Tibial artery (tissue), 4 donors: Measurements from ENCODE around the gene MESP1.

ENCODE experiments used
- DNase-seq, 2 donors: peaks; one replicate each; pipeline ENCODE4 v3.0.0-alpha.2; 2019
- H3K27ac ChIP-seq, 2 donors: fragments of 200-600 bp; sonication (generic) in 1 of 2; 1 replicate in 1 of 2; 2 replicates in 1 of 2; pipeline ENCODE4 v1.5.1; 2018 to 2019; ENCODE audit warnings: mild to moderate bottlenecking in 1 of 2
- H3K27me3 ChIP-seq, 2 donors: fragments of 200-600 bp; sonication (generic) in 1 of 2; one replicate each; pipeline versions ENCODE4 v1.5.1 to v1.6.0; 2016 to 2019
- H3K36me3 ChIP-seq, 3 donors: fragments of 200-600 bp; sonication (generic) in 2 of 3; one replicate each; pipeline ENCODE4 v1.5.1; 2016 to 2019; ENCODE audit warnings: mild to moderate bottlenecking in 2 of 3
- H3K4me1 ChIP-seq, 4 donors: fragments of 200-600 bp; sonication (generic) in 2 of 4; 1 replicate in 3 of 4; 2 replicates in 1 of 4; pipeline ENCODE4 v1.5.1; 2016 to 2019
- H3K4me3 ChIP-seq, 2 donors: fragments of 200-600 bp; sonication (generic) in 1 of 2; 1 replicate in 1 of 2; 2 replicates in 1 of 2; pipeline ENCODE4 v1.5.1; 2018 to 2019; ENCODE audit warnings: mild to moderate bottlenecking in 2 of 2
- H3K9me3 ChIP-seq, 3 donors: fragments of 200-600 bp; sonication (generic) in 1 of 3; one replicate each; pipeline ENCODE4 v1.5.1; 2016 to 2019
- intact Hi-C: fragments of 100-400 bp; cut with DNase I; formaldehyde crosslinking; loops from one replicate; pipeline ENCODE4 v1.15.0; 2023; ENCODE audit warnings: low total_unique reads
- TF ChIP-seq, protein P1 (sequence below), 2 experiments: fragments of 200-600 bp in 1 of 2; fragments of 450-650 bp in 1 of 2; IDR thresholded peaks; one replicate each; pipeline ENCODE4 v1.5.1; 2017 to 2019; ENCODE audit warnings: antibody characterized with exemption in 2 of 2, mild to moderate bottlenecking in 1 of 2, moderate library complexity in 1 of 2

MESP1 gene

DNA sequence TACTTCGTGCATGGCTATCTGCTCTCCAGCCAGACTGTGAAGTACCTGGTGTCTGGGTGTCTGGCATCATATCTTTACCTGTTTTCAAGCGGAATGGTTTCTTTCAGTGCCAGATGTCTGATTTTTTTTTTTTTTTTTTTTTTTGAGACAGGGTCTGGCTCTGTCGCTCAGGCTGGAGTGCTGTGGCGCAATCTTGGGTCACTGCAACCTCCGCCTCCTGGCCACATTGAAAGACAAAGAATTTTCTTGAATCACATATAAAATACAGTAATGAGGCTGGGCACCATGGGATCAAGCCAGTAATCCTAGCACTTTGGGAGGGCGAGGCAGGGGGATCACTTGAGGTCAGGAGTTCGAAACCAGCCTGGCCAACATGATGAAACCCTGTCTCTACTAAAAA is 2.8 kb upstream of the MESP1 start:
- intact Hi-C loops = loop anchor here (5.0 to 10.0 kb wide), 2 partner anchors 107 to 321 kb away; no protein-coding TSS in a partner anchor
- Histone ChIP-seq H3K27me3 (peaks cover 0 to 12% of the 10 kb centered on the region in 2 donors), H3K4me1 (peaks cover 0 to 26% (median 14%) of the 10 kb centered on the region in 4 donors), H3K27ac (no peak overlapping the region), H3K9me3 (no peaks in the 10 kb centered on the region), H3K36me3 (no peaks in the 10 kb centered on the region), H3K4me3 (no peak overlapping the region)
- no peak for DNase-seq
- TF ChIP-seq, protein P1, sequence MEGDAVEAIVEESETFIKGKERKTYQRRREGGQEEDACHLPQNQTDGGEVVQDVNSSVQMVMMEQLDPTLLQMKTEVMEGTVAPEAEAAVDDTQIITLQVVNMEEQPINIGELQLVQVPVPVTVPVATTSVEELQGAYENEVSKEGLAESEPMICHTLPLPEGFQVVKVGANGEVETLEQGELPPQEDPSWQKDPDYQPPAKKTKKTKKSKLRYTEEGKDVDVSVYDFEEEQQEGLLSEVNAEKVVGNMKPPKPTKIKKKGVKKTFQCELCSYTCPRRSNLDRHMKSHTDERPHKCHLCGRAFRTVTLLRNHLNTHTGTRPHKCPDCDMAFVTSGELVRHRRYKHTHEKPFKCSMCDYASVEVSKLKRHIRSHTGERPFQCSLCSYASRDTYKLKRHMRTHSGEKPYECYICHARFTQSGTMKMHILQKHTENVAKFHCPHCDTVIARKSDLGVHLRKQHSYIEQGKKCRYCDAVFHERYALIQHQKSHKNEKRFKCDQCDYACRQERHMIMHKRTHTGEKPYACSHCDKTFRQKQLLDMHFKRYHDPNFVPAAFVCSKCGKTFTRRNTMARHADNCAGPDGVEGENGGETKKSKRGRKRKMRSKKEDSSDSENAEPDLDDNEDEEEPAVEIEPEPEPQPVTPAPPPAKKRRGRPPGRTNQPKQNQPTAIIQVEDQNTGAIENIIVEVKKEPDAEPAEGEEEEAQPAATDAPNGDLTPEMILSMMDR (IDR thresholded peaks at IDR 0.05) = no peak

DNA sequence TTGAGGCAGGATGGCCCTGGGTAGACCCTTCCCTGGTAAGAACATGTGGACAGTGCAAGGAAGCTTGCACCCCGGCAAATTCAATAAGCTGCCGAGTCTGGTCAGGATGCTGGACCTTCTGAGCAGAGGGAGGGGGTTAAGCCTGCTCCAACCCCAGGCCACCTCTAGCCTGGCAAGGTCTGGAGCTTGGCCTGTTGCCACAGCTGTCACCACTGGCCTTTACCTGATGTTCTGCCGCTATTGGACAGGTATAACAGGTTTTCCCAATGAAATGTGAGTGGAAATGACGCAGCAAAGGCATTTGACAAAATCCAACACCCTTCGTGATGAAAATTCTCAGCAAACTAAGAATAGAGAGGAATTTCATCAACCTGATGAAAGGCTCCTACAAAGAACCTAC is 699 bp upstream of the MESP1 start:
- TF ChIP-seq, protein P1 (IDR thresholded peaks at IDR 0.05) = no peak
- H3K36me3 ChIP-seq = no peaks in the 10 kb centered on the region
- intact Hi-C loops = loop anchor here (5.0 to 10.0 kb wide), 2 partner anchors 104 to 323 kb away; no protein-coding TSS in a partner anchor
- no peak overlapping the region for H3K27ac ChIP-seq
- no peak overlapping the region for H3K4me3 ChIP-seq
- peaks cover 0 to 23% (median 14%) of the 10 kb centered on the region in 4 donors for H3K4me1 ChIP-seq
- H3K9me3 ChIP-seq = no peaks in the 10 kb centered on the region
- peaks cover 0 to 23% of the 10 kb centered on the region in 2 donors for H3K27me3 ChIP-seq
- DNase-seq = no peak

DNA sequence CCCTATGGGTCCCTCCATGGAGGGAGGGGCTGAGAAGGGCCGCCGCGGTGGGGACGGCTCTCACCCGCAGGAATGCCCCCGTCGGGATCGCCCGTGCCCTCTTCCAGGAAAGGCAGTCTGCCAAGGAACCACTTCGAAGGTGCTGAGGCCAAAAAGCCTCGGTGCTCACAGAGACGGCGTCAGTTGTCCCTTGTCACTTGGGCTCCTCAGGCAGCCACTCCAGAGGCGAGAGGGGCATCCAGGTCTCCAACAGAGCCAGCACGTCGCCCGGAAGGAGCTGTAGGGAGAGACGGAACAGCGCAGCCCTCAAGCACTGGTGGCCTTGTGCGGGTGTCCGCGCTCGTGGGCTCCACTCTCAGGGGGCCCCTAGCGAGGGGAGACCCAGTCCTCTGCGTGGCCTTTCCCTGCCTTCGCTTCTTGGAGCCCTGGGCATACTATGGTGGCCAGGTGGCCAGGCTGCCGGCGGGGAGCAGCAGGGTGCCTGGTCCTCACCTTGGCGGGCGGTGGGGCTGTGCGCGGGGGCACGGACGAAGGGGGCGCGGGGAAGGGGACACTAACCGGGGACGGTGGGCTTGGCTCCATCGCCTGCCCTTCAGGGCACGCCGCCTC is 994 bp downstream of the MESP1 start:
- Histone ChIP-seq H3K9me3 (no peaks in the 10 kb centered on the region), H3K36me3 (no peaks in the 10 kb centered on the region), H3K27ac (peak overlapping the region; percentile 64 to 69), H3K4me3 (peak overlapping the region; percentile 66 to 87), H3K4me1 (peaks cover 0 to 23% (median 14%) of the 10 kb centered on the region in 4 donors), H3K27me3 (peaks cover 0 to 38% of the 10 kb centered on the region in 2 donors)
- no peak for DNase-seq
- intact Hi-C loops = loop anchor here (5.0 to 10.0 kb wide), 2 partner anchors 103 to 325 kb away; no protein-coding TSS in a partner anchor
- TF ChIP-seq, protein P1 (IDR thresholded peaks at IDR 0.05) = no peak

GRCh38 chr15:89749526-89749925 is 1.5 kb downstream of the MESP1 start:
- Histone ChIP-seq H3K9me3 (no peaks in the 10 kb centered on the region), H3K4me1 (peaks cover 0 to 23% (median 14%) of the 10 kb centered on the region in 4 donors), H3K27me3 (peaks cover 0 to 43% of the 10 kb centered on the region in 2 donors), H3K27ac (no peak overlapping the region), H3K36me3 (no peaks in the 10 kb centered on the region), H3K4me3 (no peak overlapping the region)
- intact Hi-C loops = no loop called here
- TF ChIP-seq, protein P1 (IDR thresholded peaks at IDR 0.05) = no peak
- no peak for DNase-seq

- H3K4me1 ChIP-seq = peaks cover 0 to 23% (median 14%) of the 10 kb centered on the region in 4 donors
- H3K27ac ChIP-seq = no peak overlapping the region
- no peak for DNase-seq
- intact Hi-C loops = no loop called here
- no peaks in the 10 kb centered on the region for H3K36me3 ChIP-seq
- TF ChIP-seq, protein P1 (IDR thresholded peaks at IDR 0.05) = no peak
- no peak overlapping the region for H3K4me3 ChIP-seq
- H3K9me3 ChIP-seq = no peaks in the 10 kb centered on the region
- H3K27me3 ChIP-seq = peaks cover 0 to 43% of the 10 kb centered on the region in 2 donors
These were observed 2.0 kb downstream of the MESP1 start for GRCh38 chr15:89749054-89749453.
